GM23248 (cell line): Measurements from ENCODE around the gene TEAD1. TPM values are rescaled to one million over a fixed set of nuclear protein-coding genes. Genes with fewer than 3 reads are reported as not detected.

Source experiments
- DNase-seq: peaks from one replicate; pipeline ENCODE4 v3.0.0-alpha.2; 2015
- H2AFZ ChIP-seq: fragments of 200-600 bp; sonication (generic); 2 replicates; pipeline ENCODE4 v1.6.1; 2016; ENCODE audit warnings: antibody characterized with exemption
- H3F3A ChIP-seq: fragments of 200-600 bp; sonication (generic); 2 replicates; pipeline ENCODE4 v1.6.1; 2016; ENCODE audit warnings: mild to moderate bottlenecking, antibody characterized with exemption, mixed run types; ENCODE audit not compliant: insufficient read depth
- H3K27ac ChIP-seq: fragments of 200-600 bp; sonication (generic); 2 replicates; pipeline ENCODE4 v1.5.1; 2016; ENCODE audit warnings: mild to moderate bottlenecking
- H3K27me3 ChIP-seq: fragments of 200-600 bp; sonication (generic); replicated peaks from 2 replicates; pipeline ENCODE4 v1.6.1; 2016; ENCODE audit warnings: mild to moderate bottlenecking; ENCODE audit not compliant: insufficient read depth
- H3K36me3 ChIP-seq: fragments of 200-600 bp; sonication (generic); 2 replicates; pipeline ENCODE4 v1.6.1; 2016; ENCODE audit warnings: low read depth, mild to moderate bottlenecking
- H3K4me1 ChIP-seq: fragments of 200-600 bp; sonication (generic); 2 replicates; pipeline ENCODE4 v1.6.1; 2016; ENCODE audit warnings: mild to moderate bottlenecking; ENCODE audit not compliant: insufficient read depth
- H3K4me2 ChIP-seq: fragments of 200-600 bp; sonication (generic); one replicate; pipeline ENCODE4 v1.6.1; 2016; ENCODE audit warnings: mild to moderate bottlenecking; ENCODE audit not compliant: unreplicated experiment
- H3K4me3 ChIP-seq: fragments of 200-600 bp; sonication (generic); 2 replicates; pipeline ENCODE4 v1.5.1; 2016; ENCODE audit warnings: mild to moderate bottlenecking
- H3K79me2 ChIP-seq: fragments of 200-600 bp; sonication (generic); 2 replicates; pipeline ENCODE4 v1.6.1; 2016; ENCODE audit warnings: mild to moderate bottlenecking; ENCODE audit not compliant: insufficient read depth
- H3K9ac ChIP-seq: fragments of 200-600 bp; sonication (generic); 2 replicates; pipeline ENCODE4 v1.6.1; 2016; ENCODE audit warnings: mild to moderate bottlenecking
- H3K9me2 ChIP-seq: fragments of 200-600 bp; sonication (generic); 2 replicates; pipeline ENCODE4 v1.6.1; 2016; ENCODE audit warnings: mixed run types, mild to moderate bottlenecking, moderate library complexity; ENCODE audit not compliant: insufficient read depth
- H3K9me3 ChIP-seq: fragments of 200-600 bp; sonication (generic); one replicate; pipeline ENCODE4 v1.6.1; 2017; ENCODE audit warnings: low read depth
- H4K20me1 ChIP-seq: fragments of 200-600 bp; sonication (generic); 2 replicates; pipeline ENCODE4 v1.6.0; 2016; ENCODE audit not compliant: insufficient read depth
- EZH2 ChIP-seq: fragments of 200-600 bp; sonication (generic); IDR thresholded peaks from 2 replicates; pipeline ENCODE4 v1.6.1; 2018; ENCODE audit warnings: antibody characterized with exemption, mild to moderate bottlenecking; ENCODE audit not compliant: insufficient read depth, poor library complexity, severe bottlenecking
- EZH2phosphoT487 ChIP-seq: fragments of 200-600 bp; sonication (generic); IDR thresholded peaks from 2 replicates; pipeline ENCODE4 v1.6.1; 2018; ENCODE audit warnings: antibody characterized with exemption, moderate library complexity, mild to moderate bottlenecking, low read depth; ENCODE audit not compliant: insufficient read depth
- WGBS, 2 experiments: methylation state at CpG; one replicate each; pipeline ENCODE4 v1.1.6; 2015 to 2017; ENCODE audit warnings: low lambda C conversion rate in 2 of 2, low coverage in 1 of 2; ENCODE audit errors: missing lambda C conversion rate in 2 of 2; 5-methylcytosine and 5-hydroxymethylcytosine counted together
- in situ Hi-C: fragments of 300-500 bp; cut with MboI; formaldehyde crosslinking; loops from 2 replicates; pipeline ENCODE4 v1.15.0; 2020
- polyA plus RNA-seq: library from polyadenylated mRNA; unstranded; fragments of >200 nt; fragmentation: Nextera tagmentation; extraction: Ambion mirVana; gene quantifications from 2 replicates; pipeline ENCODE4 v1.2.1, GENCODE V29; 2016
- total RNA-seq: library from RNA; depleted of rRNA; stranded (reverse); fragments of >200 nt; shearing (Covaris generic); gene quantifications from 2 replicates; pipeline ENCODE4 v1.2.3, GENCODE V29; 2014

TEAD1 gene
- total and polyA plus RNA-seq, 2 experiments from 2014 or later: 52.3 to 144 TPM

GRCh38 chr11:12834630-12835029 is 160.4 kb downstream of the TEAD1 start:
- 89 to 97% methylated on average over 1 of the region's 1 CpG for WGBS, 2 experiments
- no peaks in the 10 kb centered on the region for H3K9me3 ChIP-seq
- H3K4me2 ChIP-seq: no peak overlapping the region
- peaks cover 100% of the 10 kb centered on the region for H3K79me2 ChIP-seq
- H3K27me3 ChIP-seq: no peaks in the 10 kb centered on the region
- TF ChIP-seq EZH2phosphoT487 (no peak), EZH2 (no peak)
- in situ Hi-C loops: no loop called here
- H3K9me2 ChIP-seq: no peaks in the 10 kb centered on the region
- no peak overlapping the region for H3K27ac ChIP-seq
- H3K36me3 ChIP-seq: no peaks in the 10 kb centered on the region
- H3K4me1 ChIP-seq: peaks cover 37% of the 10 kb centered on the region
- H4K20me1 ChIP-seq: peaks cover 34% of the 10 kb centered on the region
- H3F3A ChIP-seq: peaks cover 28% of the 10 kb centered on the region
- no peak overlapping the region for H3K9ac ChIP-seq
- H3K4me3 ChIP-seq: no peak overlapping the region
- H2AFZ ChIP-seq: no peak overlapping the region
- DNase-seq: no peak

GRCh38 chr11:12835286-12835685 is 161.1 kb downstream of the TEAD1 start:
- TF ChIP-seq EZH2: no peak
- TF ChIP-seq EZH2phosphoT487: no peak
- H4K20me1 ChIP-seq: peaks cover 34% of the 10 kb centered on the region

GRCh38 chr11:12838463-12839123 is 164.4 kb downstream of the TEAD1 start:
- H3K9me2 ChIP-seq: no peaks in the 10 kb centered on the region
- peak overlapping the region; percentile 50 for H3K27ac ChIP-seq
- peaks cover 51% of the 10 kb centered on the region for H3K4me1 ChIP-seq
- peak; percentile 77 for DNase-seq
- H3K9me3 ChIP-seq: no peaks in the 10 kb centered on the region
- peak overlapping the region; percentile 83 for H3K4me2 ChIP-seq
- peaks cover 100% of the 10 kb centered on the region for H3K79me2 ChIP-seq
- in situ Hi-C loops: no loop called here
- H2AFZ ChIP-seq: no peak overlapping the region
- 8 to 10% methylated on average over 6 of the region's 6 CpGs for WGBS, 2 experiments
- peak overlapping the region; percentile 64 for H3K4me3 ChIP-seq
- peaks cover 35% of the 10 kb centered on the region for H4K20me1 ChIP-seq
- peak overlapping the region; percentile 67 for H3K9ac ChIP-seq
- TF ChIP-seq EZH2 (no peak), EZH2phosphoT487 (no peak)
- H3F3A ChIP-seq: peaks cover 25% of the 10 kb centered on the region; the same call in 1 of the 2 replicates
- H3K27me3 ChIP-seq: no peaks in the 10 kb centered on the region
- H3K36me3 ChIP-seq: no peaks in the 10 kb centered on the region

More at GRCh38 chr11:12835286-12835685, 161.1 kb downstream of the TEAD1 start:
- H3K79me2 ChIP-seq: peaks cover 100% of the 10 kb centered on the region
- DNase-seq: no peak
- peaks cover 22% of the 10 kb centered on the region for H3F3A ChIP-seq
- in situ Hi-C loops: no loop called here
- no peaks in the 10 kb centered on the region for H3K9me3 ChIP-seq
- H3K36me3 ChIP-seq: no peaks in the 10 kb centered on the region
- peaks cover 34% of the 10 kb centered on the region for H3K4me1 ChIP-seq
- no peaks in the 10 kb centered on the region for H3K9me2 ChIP-seq
- H3K27me3 ChIP-seq: no peaks in the 10 kb centered on the region
- no peak overlapping the region for H3K4me2 ChIP-seq
- H3K27ac ChIP-seq: no peak overlapping the region
- no peak overlapping the region for H3K9ac ChIP-seq
- no peak overlapping the region for H3K4me3 ChIP-seq
- no peak overlapping the region for H2AFZ ChIP-seq
- 87 to 89% methylated on average over 11 of the region's 11 CpGs for WGBS, 2 experiments

GRCh38 chr11:12840871-12841660 is 166.8 kb downstream of the TEAD1 start:
- Histone ChIP-seq H3K4me3 (no peak overlapping the region), H3K9me2 (no peaks in the 10 kb centered on the region), H3K27me3 (no peaks in the 10 kb centered on the region), H3K36me3 (no peaks in the 10 kb centered on the region), H3K79me2 (peaks cover 100% of the 10 kb centered on the region), H4K20me1 (peaks cover 34% of the 10 kb centered on the region), H3F3A (peaks cover 18% of the 10 kb centered on the region), H3K9ac (no peak overlapping the region), H3K9me3 (no peaks in the 10 kb centered on the region), H2AFZ (no peak overlapping the region), H3K4me2 (no peak overlapping the region), H3K4me1 (peaks cover 51% of the 10 kb centered on the region), H3K27ac (peak overlapping the region; percentile 4; the same call in 1 of the 2 replicates)
- peak; percentile 52 for DNase-seq
- in situ Hi-C loops: no loop called here
- WGBS, 2 experiments: 66 to 69% methylated on average over 6 of the region's 6 CpGs
- TF ChIP-seq EZH2phosphoT487: no peak
- TF ChIP-seq EZH2: no peak
